NT2/D1 (cell line): ENCODE measurements around the gene ANLN.

Experiments
- SUZ12 ChIP-seq: IDR thresholded peaks from 2 replicates; pipeline ENCODE4 v1.6.1; 2011; ENCODE audit not compliant: insufficient read length, insufficient read depth; ENCODE audit errors: extremely low read depth
- YY1 ChIP-seq: IDR thresholded peaks from 2 replicates; pipeline ENCODE4 v1.6.1; 2011; ENCODE audit not compliant: insufficient read length, insufficient read depth

DNA sequence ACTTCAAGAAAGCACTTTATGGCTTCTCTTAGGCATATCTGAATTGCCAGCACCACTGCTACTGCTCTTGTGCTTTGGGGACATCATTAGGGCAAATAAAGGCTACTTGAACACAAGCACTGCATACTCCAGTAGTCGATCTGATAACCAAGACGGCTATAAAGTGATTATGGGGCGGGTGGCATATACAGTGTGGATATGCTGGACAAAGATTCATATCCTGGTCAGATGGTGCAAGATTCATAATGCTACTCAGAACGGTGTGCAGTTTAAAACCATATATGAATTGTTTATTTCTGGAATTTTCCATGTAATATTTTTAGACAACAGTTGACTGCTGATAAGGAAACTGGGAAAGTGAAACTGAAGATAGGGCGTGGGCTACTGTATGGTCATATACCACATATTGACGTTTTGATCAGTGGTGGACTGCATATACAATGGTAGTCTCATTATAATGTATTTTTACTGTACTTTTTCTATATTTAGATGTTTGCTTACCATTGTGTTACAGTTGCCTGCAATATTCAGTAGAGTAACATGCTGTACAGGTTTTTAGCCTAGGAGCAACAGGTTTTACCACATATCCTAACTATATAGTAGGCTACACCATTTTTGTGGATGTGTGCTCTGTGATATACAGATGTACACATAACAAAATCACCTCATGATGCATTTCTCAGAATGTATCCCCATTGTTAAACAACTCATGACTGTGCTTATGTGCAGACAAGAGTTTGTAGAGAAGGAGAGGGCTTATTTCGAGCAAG is 15.2 kb downstream of the ANLN start:
- TF ChIP-seq SUZ12 = no peak
- TF ChIP-seq YY1 = no peak
